OCI-LY1 (cell line): ENCODE results near the gene MICB.
"Not testable (repeated sequence)": the region's sequence is repeated elsewhere in the genome, so short reads cannot be mapped to it uniquely, and the experiment has no call there.

Experiments
- H2AFZ ChIP-seq: fragments of 200-600 bp; sonication (generic), shearing (Covaris generic); 2 replicates; pipeline ENCODE4 v1.6.0; 2014; ENCODE audit warnings: antibody characterized with exemption, mild to moderate bottlenecking, low read length
- H3F3A ChIP-seq: fragments of 200-600 bp; sonication (generic), shearing (Covaris generic); 2 replicates; pipeline ENCODE4 v1.6.0; 2014; ENCODE audit warnings: mild to moderate bottlenecking, antibody characterized with exemption, low read length, moderate library complexity; ENCODE audit not compliant: insufficient read depth
- H3K27ac ChIP-seq: fragments of 200-600 bp; sonication (generic); 2 replicates; pipeline ENCODE4 v1.5.1; 2014; ENCODE audit warnings: low read length, mixed run types, mild to moderate bottlenecking, low read depth; ENCODE audit not compliant: poor library complexity, severe bottlenecking
- H3K27me3 ChIP-seq: fragments of 200-600 bp; sonication (generic); 2 replicates; pipeline ENCODE4 v1.6.0; 2014; ENCODE audit warnings: antibody characterized with exemption, mild to moderate bottlenecking, low read length, moderate library complexity; ENCODE audit not compliant: insufficient read depth
- H3K36me3 ChIP-seq: fragments of 200-600 bp; sonication (generic); 2 replicates; pipeline ENCODE4 v1.6.1; 2014; ENCODE audit warnings: mild to moderate bottlenecking, antibody characterized with exemption, low read length, moderate library complexity, mixed read lengths; ENCODE audit not compliant: insufficient read depth
- H3K4me1 ChIP-seq: fragments of 200-600 bp; sonication (generic); 2 replicates; pipeline ENCODE4 v1.5.1; 2014; ENCODE audit warnings: mild to moderate bottlenecking, low read length, moderate library complexity; ENCODE audit not compliant: insufficient read depth, severe bottlenecking
- H3K4me2 ChIP-seq: fragments of 200-600 bp; sonication (generic), shearing (Covaris generic); 2 replicates; pipeline ENCODE4 v1.6.1; 2014; ENCODE audit warnings: low read length
- H3K4me3 ChIP-seq: fragments of 200-600 bp; sonication (generic); 2 replicates; pipeline ENCODE4 v1.5.1; 2014; ENCODE audit warnings: low read length, low read depth, mild to moderate bottlenecking, mixed read lengths; ENCODE audit not compliant: poor library complexity, severe bottlenecking
- H3K79me2 ChIP-seq: fragments of 200-600 bp; shearing (Covaris generic); 2 replicates; pipeline ENCODE4 v1.6.1; 2016; ENCODE audit warnings: mixed run types, low read length, mixed read lengths; ENCODE audit not compliant: insufficient read depth
- H3K9ac ChIP-seq: fragments of 200-600 bp; sonication (generic), shearing (Covaris generic); 2 replicates; pipeline ENCODE4 v1.6.1; 2014; ENCODE audit warnings: mild to moderate bottlenecking, low read length, mixed read lengths
- H3K9me2 ChIP-seq: fragments of 200-600 bp; sonication (generic), shearing (Covaris generic); 2 replicates; pipeline ENCODE4 v1.6.1; 2014; ENCODE audit warnings: low read depth, mild to moderate bottlenecking, low read length, mixed read lengths
- H3K9me3 ChIP-seq: fragments of 200-600 bp; shearing (Covaris generic); 2 replicates; pipeline ENCODE4 v1.6.1; 2014; ENCODE audit warnings: low read length, mixed read lengths
- H4K20me1 ChIP-seq: fragments of 200-600 bp; sonication (generic), shearing (Covaris generic); 2 replicates; pipeline ENCODE4 v1.6.0; 2016; ENCODE audit warnings: mild to moderate bottlenecking, low read length; ENCODE audit not compliant: insufficient read depth
- EZH2 ChIP-seq: fragments of 200-600 bp; sonication (generic), shearing (Covaris generic); IDR thresholded peaks from 2 replicates; pipeline ENCODE4 v1.8.0; 2017; ENCODE audit warnings: borderline replicate concordance, mixed run types, mild to moderate bottlenecking, antibody characterized with exemption, low read length, moderate library complexity, mixed read lengths
- TF ChIP-seq, protein P1 (sequence below): fragments of 200-600 bp; sonication (generic), shearing (Covaris generic); IDR thresholded peaks from 2 replicates; pipeline ENCODE4 v1.5.1; 2017; ENCODE audit warnings: mild to moderate bottlenecking, antibody characterized with exemption, low read length, moderate library complexity, mixed read lengths

The MICB gene

DNA sequence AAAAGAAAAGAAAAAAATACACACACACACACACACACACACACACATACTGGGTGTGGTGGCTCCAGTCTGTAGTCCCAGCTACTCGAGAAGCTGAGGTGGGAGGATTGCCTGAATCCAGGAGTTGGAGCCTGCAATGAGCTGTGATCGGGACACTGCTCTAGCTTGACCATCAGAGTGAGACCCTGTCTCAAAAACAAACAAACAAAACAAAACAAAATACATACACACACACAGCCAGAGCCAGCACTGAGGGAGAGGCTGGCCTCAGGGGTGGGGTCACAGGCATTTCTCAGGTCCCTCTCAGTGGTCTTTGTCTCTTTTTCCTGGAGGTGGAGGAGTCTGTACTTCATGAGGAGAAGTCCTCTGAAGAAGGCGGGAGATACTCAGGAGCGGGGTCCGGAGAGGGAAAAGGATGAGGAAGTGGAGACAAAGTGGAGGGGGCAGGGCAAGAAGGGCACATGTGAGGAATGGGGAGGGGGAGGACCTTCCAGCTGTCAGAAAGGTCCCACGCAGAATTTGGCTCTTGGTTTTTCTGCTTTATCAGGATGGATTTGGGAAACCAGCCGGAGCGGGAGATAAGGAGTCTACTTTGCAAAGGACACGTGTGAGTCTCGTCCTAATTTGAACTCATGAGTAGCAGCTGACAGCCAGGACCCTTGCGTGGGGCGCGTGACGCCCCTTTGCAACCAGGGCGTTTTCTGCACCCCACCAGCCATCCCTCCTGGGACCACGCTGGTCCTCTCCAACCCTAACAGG, 7.7 kb upstream of the MICB start:
- H3K4me1 ChIP-seq = peaks cover 27% of the 10 kb centered on the region
- H2AFZ ChIP-seq = no peak overlapping the region
- H3K79me2 ChIP-seq = peaks cover 4% of the 10 kb centered on the region
- no peaks in the 10 kb centered on the region for H3F3A ChIP-seq
- TF ChIP-seq, protein P1, sequence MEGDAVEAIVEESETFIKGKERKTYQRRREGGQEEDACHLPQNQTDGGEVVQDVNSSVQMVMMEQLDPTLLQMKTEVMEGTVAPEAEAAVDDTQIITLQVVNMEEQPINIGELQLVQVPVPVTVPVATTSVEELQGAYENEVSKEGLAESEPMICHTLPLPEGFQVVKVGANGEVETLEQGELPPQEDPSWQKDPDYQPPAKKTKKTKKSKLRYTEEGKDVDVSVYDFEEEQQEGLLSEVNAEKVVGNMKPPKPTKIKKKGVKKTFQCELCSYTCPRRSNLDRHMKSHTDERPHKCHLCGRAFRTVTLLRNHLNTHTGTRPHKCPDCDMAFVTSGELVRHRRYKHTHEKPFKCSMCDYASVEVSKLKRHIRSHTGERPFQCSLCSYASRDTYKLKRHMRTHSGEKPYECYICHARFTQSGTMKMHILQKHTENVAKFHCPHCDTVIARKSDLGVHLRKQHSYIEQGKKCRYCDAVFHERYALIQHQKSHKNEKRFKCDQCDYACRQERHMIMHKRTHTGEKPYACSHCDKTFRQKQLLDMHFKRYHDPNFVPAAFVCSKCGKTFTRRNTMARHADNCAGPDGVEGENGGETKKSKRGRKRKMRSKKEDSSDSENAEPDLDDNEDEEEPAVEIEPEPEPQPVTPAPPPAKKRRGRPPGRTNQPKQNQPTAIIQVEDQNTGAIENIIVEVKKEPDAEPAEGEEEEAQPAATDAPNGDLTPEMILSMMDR = no peak
- TF ChIP-seq EZH2 = no peak
- no peaks in the 10 kb centered on the region for H3K9me2 ChIP-seq
- no peak overlapping the region for H3K27ac ChIP-seq
- no peak overlapping the region for H3K4me3 ChIP-seq
- H3K27me3 ChIP-seq = no peaks in the 10 kb centered on the region
- no peaks in the 10 kb centered on the region for H4K20me1 ChIP-seq
- H3K4me2 ChIP-seq = no peak overlapping the region
- H3K36me3 ChIP-seq = no peaks in the 10 kb centered on the region; the same call in 1 of the 2 replicates
- no peak overlapping the region for H3K9ac ChIP-seq
- no peaks in the 10 kb centered on the region for H3K9me3 ChIP-seq

DNA sequence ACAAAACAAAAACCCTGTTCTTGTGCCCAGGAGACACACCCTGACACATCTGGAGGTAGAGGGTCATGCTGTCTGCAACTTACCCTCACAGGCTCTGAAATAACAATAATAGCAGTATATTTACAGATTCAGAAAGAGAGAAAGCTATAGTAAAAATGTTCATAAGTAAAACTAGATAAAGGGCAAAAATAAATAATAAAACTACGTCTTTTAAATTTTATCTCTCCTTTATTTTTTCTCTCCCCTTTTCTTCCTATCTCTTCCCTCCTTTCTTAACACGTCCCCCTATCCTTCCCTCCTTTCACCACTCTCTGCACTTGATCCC, 4.4 kb upstream of the MICB start:
- H4K20me1 ChIP-seq, H3K36me3 ChIP-seq, H3K27me3 ChIP-seq, H3K9me2 ChIP-seq, H2AFZ ChIP-seq, H3F3A ChIP-seq, H3K9me3 ChIP-seq: not testable (repeated sequence)
- peaks cover 12% of the 10 kb centered on the region for H3K79me2 ChIP-seq
- H3K4me3 ChIP-seq = peak overlapping the region; percentile 95
- H3K9ac ChIP-seq = peak overlapping the region; percentile 91
- peaks cover 44% of the 10 kb centered on the region for H3K4me1 ChIP-seq
- H3K27ac ChIP-seq = peak overlapping the region; percentile 82
- H3K4me2 ChIP-seq = peak overlapping the region; percentile 84

DNA sequence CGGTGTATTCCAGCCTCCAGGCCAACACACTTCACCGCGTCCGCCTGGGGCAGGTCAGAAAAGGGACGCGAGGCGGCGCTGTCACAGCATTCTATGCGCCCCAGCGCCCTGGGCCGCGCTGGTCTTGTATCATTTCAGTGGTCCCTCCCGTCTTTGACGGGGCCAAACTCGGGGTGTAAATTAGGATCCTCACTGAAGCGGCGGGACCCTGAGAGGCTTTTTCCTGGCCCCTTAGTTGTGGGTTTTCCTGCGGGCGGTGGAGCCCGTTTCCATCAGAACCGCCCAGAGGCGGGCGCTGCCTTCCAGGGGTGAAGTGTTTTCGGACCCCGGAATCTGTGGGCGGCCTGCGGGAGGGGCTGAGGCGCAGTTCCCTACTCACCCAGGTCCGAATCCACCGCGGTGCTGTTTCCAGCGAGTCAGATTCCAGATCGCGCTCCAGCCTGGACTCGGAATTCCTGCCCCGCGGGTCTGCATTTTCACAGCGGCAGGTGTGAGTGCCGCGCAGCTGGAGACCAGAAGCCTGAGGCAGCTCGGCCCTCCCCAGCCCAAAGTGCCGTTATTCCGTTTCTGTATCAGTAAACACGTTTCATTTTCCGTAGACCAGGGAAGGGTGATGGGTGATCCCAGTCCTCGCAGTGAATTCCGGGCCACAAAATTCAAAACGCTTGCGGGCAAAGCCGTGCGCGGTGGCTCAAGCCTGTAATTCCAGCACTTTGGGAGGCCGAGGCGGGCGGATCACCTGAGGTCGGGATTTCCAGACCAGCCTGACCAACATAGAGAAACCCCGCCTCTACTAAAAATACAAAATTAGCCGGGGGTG, 3.9 kb upstream of the MICB start:
- Histone ChIP-seq H3K36me3 (no peaks in the 10 kb centered on the region), H3K4me1 (peaks cover 49% of the 10 kb centered on the region), H3K27ac (peak overlapping the region; percentile 82), H3K9ac (peak overlapping the region; percentile 91), H3K4me3 (peak overlapping the region; percentile 95), H3K9me3 (no peaks in the 10 kb centered on the region), H2AFZ (peak overlapping the region; percentile 90), H3K4me2 (peak overlapping the region; percentile 84), H3F3A (no peaks in the 10 kb centered on the region), H3K79me2 (peaks cover 17% of the 10 kb centered on the region), H3K27me3 (no peaks in the 10 kb centered on the region), H4K20me1 (no peaks in the 10 kb centered on the region), H3K9me2 (no peaks in the 10 kb centered on the region)
- TF ChIP-seq, protein P1 = peak; percentile 95
- no peak for TF ChIP-seq EZH2
